Measurements from ENCODE around the gene GNPDA1. TPM values are rescaled to one million over a fixed set of nuclear protein-coding genes. Genes with fewer than 3 reads are reported as not detected.

The GNPDA1 gene
- total and polyA plus RNA-seq, 10 of the 15 experiments (the other 5 are each of a cell fraction or from before 2014, with no cell fraction given) = 1.0 to 11.9 (median 3.9) TPM

DNA sequence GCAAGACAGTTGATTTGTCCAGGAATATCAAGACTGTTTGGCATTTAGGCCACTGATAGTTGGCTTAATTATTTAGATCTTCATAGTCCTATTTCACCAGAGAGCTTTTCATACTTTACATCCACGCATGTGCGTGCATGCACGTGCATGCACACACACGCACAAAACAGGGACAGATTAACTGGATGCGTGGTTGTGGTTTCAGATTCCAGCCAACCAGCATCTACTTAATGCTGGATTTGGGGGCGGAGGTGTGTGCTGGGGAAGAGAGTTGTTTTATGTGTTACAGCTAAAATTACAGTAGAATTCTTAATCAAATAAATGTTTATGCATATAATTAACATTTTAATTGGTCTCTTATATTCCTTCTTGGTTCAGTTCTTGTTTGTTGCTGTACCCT is 36.7 kb downstream of the GNPDA1 start:
- H3K4me1 ChIP-seq (ENCODE audit: control insufficient read depth, insufficient read depth, low read length) = no peaks in the 10 kb centered on the region
- H3K4me2 ChIP-seq (ENCODE audit: control insufficient read depth, insufficient read depth) = no peak overlapping the region
- WGBS (ENCODE audit: insufficient coverage, insufficient replicate concordance, low lambda C conversion rate, missing lambda C conversion rate) = over 99% methylated on average over 6 of the region's 6 CpGs
- no peaks in the 10 kb centered on the region for H3K9me3 ChIP-seq (replicated peaks; ENCODE audit: control insufficient read depth, insufficient read depth, low read length)
- DNase-seq (ENCODE audit: low read depth, low spot score) = no peak
- H3K79me2 ChIP-seq (ENCODE audit: control insufficient read depth, insufficient read depth, low read length) = no peaks in the 10 kb centered on the region
- ChIA-PET POLR2A (interaction anchor here (0.6 to 1.3 kb wide), 3 partner anchors 10 to 1277 kb away, joined by 3 to 5 read pairs (median 5); no protein-coding TSS in a partner anchor), CTCF (interaction anchor here (0.6 to 4.4 kb wide), 5 partner anchors 10 to 1335 kb away, joined by 3 to 21 read pairs (median 8); no protein-coding TSS in a partner anchor), RAD21 (ENCODE audit: unreplicated experiment) (interaction anchor here (1.6 kb wide), 1 partner anchor 15 kb away, joined by 3 read pairs; no protein-coding TSS in a partner anchor), SMC1A (ENCODE audit: uncharacterized antibody, unreplicated experiment) (interaction anchor here (0.6 to 4.3 kb wide), 3 partner anchors 14 to 175 kb away, joined by 3 to 27 read pairs (median 3); no protein-coding TSS in a partner anchor)
- TF ChIP-seq, protein P1, sequence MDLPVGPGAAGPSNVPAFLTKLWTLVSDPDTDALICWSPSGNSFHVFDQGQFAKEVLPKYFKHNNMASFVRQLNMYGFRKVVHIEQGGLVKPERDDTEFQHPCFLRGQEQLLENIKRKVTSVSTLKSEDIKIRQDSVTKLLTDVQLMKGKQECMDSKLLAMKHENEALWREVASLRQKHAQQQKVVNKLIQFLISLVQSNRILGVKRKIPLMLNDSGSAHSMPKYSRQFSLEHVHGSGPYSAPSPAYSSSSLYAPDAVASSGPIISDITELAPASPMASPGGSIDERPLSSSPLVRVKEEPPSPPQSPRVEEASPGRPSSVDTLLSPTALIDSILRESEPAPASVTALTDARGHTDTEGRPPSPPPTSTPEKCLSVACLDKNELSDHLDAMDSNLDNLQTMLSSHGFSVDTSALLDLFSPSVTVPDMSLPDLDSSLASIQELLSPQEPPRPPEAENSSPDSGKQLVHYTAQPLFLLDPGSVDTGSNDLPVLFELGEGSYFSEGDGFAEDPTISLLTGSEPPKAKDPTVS (IDR thresholded peaks at IDR 0.05; ENCODE audit: low read depth, low read length) = no peak
- TF ChIP-seq, protein P2, sequence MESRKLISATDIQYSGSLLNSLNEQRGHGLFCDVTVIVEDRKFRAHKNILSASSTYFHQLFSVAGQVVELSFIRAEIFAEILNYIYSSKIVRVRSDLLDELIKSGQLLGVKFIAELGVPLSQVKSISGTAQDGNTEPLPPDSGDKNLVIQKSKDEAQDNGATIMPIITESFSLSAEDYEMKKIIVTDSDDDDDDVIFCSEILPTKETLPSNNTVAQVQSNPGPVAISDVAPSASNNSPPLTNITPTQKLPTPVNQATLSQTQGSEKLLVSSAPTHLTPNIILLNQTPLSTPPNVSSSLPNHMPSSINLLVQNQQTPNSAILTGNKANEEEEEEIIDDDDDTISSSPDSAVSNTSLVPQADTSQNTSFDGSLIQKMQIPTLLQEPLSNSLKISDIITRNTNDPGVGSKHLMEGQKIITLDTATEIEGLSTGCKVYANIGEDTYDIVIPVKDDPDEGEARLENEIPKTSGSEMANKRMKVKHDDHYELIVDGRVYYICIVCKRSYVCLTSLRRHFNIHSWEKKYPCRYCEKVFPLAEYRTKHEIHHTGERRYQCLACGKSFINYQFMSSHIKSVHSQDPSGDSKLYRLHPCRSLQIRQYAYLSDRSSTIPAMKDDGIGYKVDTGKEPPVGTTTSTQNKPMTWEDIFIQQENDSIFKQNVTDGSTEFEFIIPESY (IDR thresholded peaks at IDR 0.05) = no peak
- TF ChIP-seq, protein P3, sequence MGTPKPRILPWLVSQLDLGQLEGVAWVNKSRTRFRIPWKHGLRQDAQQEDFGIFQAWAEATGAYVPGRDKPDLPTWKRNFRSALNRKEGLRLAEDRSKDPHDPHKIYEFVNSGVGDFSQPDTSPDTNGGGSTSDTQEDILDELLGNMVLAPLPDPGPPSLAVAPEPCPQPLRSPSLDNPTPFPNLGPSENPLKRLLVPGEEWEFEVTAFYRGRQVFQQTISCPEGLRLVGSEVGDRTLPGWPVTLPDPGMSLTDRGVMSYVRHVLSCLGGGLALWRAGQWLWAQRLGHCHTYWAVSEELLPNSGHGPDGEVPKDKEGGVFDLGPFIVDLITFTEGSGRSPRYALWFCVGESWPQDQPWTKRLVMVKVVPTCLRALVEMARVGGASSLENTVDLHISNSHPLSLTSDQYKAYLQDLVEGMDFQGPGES (IDR thresholded peaks at IDR 0.05) = no peak
- TF ChIP-seq SP1 (IDR thresholded peaks at IDR 0.05; ENCODE audit: low read depth, low read length) = no peak
- no peak for TF ChIP-seq SIN3A (IDR thresholded peaks at IDR 0.05; ENCODE audit: low read depth, low read length)
- TF ChIP-seq, protein P4, sequence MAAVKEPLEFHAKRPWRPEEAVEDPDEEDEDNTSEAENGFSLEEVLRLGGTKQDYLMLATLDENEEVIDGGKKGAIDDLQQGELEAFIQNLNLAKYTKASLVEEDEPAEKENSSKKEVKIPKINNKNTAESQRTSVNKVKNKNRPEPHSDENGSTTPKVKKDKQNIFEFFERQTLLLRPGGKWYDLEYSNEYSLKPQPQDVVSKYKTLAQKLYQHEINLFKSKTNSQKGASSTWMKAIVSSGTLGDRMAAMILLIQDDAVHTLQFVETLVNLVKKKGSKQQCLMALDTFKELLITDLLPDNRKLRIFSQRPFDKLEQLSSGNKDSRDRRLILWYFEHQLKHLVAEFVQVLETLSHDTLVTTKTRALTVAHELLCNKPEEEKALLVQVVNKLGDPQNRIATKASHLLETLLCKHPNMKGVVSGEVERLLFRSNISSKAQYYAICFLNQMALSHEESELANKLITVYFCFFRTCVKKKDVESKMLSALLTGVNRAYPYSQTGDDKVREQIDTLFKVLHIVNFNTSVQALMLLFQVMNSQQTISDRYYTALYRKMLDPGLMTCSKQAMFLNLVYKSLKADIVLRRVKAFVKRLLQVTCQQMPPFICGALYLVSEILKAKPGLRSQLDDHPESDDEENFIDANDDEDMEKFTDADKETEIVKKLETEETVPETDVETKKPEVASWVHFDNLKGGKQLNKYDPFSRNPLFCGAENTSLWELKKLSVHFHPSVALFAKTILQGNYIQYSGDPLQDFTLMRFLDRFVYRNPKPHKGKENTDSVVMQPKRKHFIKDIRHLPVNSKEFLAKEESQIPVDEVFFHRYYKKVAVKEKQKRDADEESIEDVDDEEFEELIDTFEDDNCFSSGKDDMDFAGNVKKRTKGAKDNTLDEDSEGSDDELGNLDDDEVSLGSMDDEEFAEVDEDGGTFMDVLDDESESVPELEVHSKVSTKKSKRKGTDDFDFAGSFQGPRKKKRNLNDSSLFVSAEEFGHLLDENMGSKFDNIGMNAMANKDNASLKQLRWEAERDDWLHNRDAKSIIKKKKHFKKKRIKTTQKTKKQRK (IDR thresholded peaks at IDR 0.05; ENCODE audit: low read depth, low read length) = no peak
- TF ChIP-seq CHD4 (IDR thresholded peaks at IDR 0.05) = no peak
- TF ChIP-seq ATF7 (IDR thresholded peaks at IDR 0.05; ENCODE audit: low read depth) = no peak
- TF ChIP-seq JUND (IDR thresholded peaks at IDR 0.05; ENCODE audit: low read depth, low read length) = no peak
- in situ Hi-C loops (cut with MboI) = no loop called here
- no peak for ATAC-seq
- H4K20me1 ChIP-seq (ENCODE audit: control insufficient read depth, insufficient read depth) = no peaks in the 10 kb centered on the region
- FAIRE-seq = no peak
- no TSS peak for BruUV-seq (replicated peaks)
- no peak overlapping the region for H3K9ac ChIP-seq (ENCODE audit: control insufficient read depth, insufficient read depth, low read length)
- no peak overlapping the region for H3K4me3 ChIP-seq
- H3K36me3 ChIP-seq (ENCODE audit: control insufficient read depth in 2 of 2, insufficient read depth in 2 of 2, low read length in 1 of 2) = peaks cover 2 to 15% of the 10 kb centered on the region in 2 experiments
- H2AFZ ChIP-seq (ENCODE audit: control insufficient read depth, low read depth, low read length) = no peak overlapping the region
- H3K27ac ChIP-seq (ENCODE audit: control insufficient read depth, insufficient read depth) = no peak overlapping the region
- intact Hi-C loops (cut with micrococcal nuclease; ENCODE audit: unreplicated experiment) = no loop called here
- no peaks in the 10 kb centered on the region for H3K27me3 ChIP-seq (replicated peaks in 1 of 2; ENCODE audit: control insufficient read depth in 2 of 2, insufficient read depth in 2 of 2, low read length in 1 of 2)

Data from GM12878 (cell line).